Measurements from ENCODE around the gene ESYT3. TPM values are rescaled to one million over a fixed set of nuclear protein-coding genes. Genes with fewer than 3 reads are reported as not detected.

Gene ESYT3
- under 0.01 and 0.16 TPM in 2 replicates for total RNA-seq

GRCh38 chr3:138434276-138434874 lies at the start of gene ESYT3:
TSS of gene ESYT3 (plus strand) at chr3:138434616. CDS start at chr3:138434799, 183 bp downstream.

Other genes starting within 250 kb of the ESYT3 start
- 32.1 TPM in 2 replicates for gene ARMC8, start 247.3 kb upstream of the ESYT3 start, total RNA-seq
- not detected in 2 replicates for gene NME9, start 104.8 kb upstream of the ESYT3 start, total RNA-seq
- 11.4 and 20.4 TPM in 2 replicates for gene MRAS, start 86.0 kb upstream of the ESYT3 start, total RNA-seq
- gene CEP70, start 159.6 kb downstream of the ESYT3 start, total RNA-seq = 3.6 and 7.3 TPM in 2 replicates
- gene FAIM, start 174.2 kb downstream of the ESYT3 start, total RNA-seq = 6.0 and 16.6 TPM in 2 replicates